SK-N-SH (cell line): ENCODE results near the gene CD109.
"Not testable (repeated sequence)": the region's sequence is repeated elsewhere in the genome, so short reads cannot be mapped to it uniquely, and the experiment has no call there.

Experiments used
- CHD2 ChIP-seq: fragments of 150-350 bp; IDR thresholded peaks from 2 replicates; pipeline ENCODE4 v1.6.1; 2018; ENCODE audit warnings: low read length; ENCODE audit not compliant: partially characterized antibody
- ELF1 ChIP-seq: IDR thresholded peaks from 2 replicates; pipeline ENCODE4 v1.4.0; 2012
- EZH2phosphoT487 ChIP-seq: fragments of 200-600 bp; sonication (generic); IDR thresholded peaks from 2 replicates; pipeline ENCODE4 v1.6.1; 2017; ENCODE audit warnings: low read depth, mixed run types, mild to moderate bottlenecking, antibody characterized with exemption, moderate library complexity, borderline replicate concordance
- FOSL2 ChIP-seq: IDR thresholded peaks from 2 replicates; pipeline ENCODE4 v1.4.0; 2012; ENCODE audit warnings: low read depth, mild to moderate bottlenecking, moderate library complexity, borderline replicate concordance
- FOXM1 ChIP-seq: IDR thresholded peaks from 2 replicates; pipeline ENCODE4 v1.4.0; 2012; ENCODE audit warnings: low read depth, mild to moderate bottlenecking
- NFIC ChIP-seq: IDR thresholded peaks from 2 replicates; pipeline ENCODE4 v1.4.0; 2012; ENCODE audit warnings: borderline replicate concordance
- RAD21 ChIP-seq: IDR thresholded peaks from 2 replicates; pipeline ENCODE4 v1.6.1; 2012; ENCODE audit warnings: mild to moderate bottlenecking, low read length
- TF ChIP-seq, protein P1 (sequence below): fragments of 200-600 bp; sonication (generic); IDR thresholded peaks from 2 replicates; pipeline ENCODE4 v1.6.1; 2017; ENCODE audit warnings: antibody characterized with exemption, mild to moderate bottlenecking, moderate library complexity
- TF ChIP-seq, protein P2 (sequence below): IDR thresholded peaks from 2 replicates; pipeline ENCODE4 v1.4.0; 2012; ENCODE audit warnings: low read depth, borderline replicate concordance
- TF ChIP-seq, protein P3 (sequence below): IDR thresholded peaks from 2 replicates; pipeline ENCODE4; 2012
- TF ChIP-seq, protein P4 (sequence below): fragments of 150-350 bp; IDR thresholded peaks from 2 replicates; pipeline ENCODE4 v1.6.1; 2017; ENCODE audit warnings: antibody characterized with exemption, low read length, low read depth, borderline replicate concordance
- TF ChIP-seq, protein P5 (sequence below): IDR thresholded peaks from 2 replicates; pipeline ENCODE4 v1.4.0; 2012; ENCODE audit warnings: low read depth

DNA sequence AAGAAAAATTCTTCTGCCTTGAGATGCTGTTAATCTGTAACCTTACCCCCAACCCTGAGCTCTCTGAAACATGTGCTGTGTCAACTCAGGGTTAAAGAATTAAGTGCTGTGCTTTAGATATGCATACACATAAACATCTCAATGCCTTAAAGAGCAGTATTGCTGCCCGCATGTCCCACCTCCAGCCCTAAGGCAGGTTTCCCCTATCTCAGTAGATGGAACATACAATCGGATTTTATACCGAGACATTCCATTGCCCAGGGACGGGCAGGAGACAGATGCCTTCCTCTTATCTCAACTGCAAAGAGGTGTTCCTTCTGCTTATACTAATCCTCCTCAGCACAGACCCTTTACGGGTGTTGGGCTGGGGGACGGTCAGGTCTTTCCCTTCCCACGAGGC lies 109.2 kb downstream of the CD109 start:
- TF ChIP-seq, protein P1, sequence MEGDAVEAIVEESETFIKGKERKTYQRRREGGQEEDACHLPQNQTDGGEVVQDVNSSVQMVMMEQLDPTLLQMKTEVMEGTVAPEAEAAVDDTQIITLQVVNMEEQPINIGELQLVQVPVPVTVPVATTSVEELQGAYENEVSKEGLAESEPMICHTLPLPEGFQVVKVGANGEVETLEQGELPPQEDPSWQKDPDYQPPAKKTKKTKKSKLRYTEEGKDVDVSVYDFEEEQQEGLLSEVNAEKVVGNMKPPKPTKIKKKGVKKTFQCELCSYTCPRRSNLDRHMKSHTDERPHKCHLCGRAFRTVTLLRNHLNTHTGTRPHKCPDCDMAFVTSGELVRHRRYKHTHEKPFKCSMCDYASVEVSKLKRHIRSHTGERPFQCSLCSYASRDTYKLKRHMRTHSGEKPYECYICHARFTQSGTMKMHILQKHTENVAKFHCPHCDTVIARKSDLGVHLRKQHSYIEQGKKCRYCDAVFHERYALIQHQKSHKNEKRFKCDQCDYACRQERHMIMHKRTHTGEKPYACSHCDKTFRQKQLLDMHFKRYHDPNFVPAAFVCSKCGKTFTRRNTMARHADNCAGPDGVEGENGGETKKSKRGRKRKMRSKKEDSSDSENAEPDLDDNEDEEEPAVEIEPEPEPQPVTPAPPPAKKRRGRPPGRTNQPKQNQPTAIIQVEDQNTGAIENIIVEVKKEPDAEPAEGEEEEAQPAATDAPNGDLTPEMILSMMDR = not testable (repeated sequence)
- TF ChIP-seq, protein P2, sequence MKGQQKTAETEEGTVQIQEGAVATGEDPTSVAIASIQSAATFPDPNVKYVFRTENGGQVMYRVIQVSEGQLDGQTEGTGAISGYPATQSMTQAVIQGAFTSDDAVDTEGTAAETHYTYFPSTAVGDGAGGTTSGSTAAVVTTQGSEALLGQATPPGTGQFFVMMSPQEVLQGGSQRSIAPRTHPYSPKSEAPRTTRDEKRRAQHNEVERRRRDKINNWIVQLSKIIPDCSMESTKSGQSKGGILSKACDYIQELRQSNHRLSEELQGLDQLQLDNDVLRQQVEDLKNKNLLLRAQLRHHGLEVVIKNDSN = not testable (repeated sequence)
- TF ChIP-seq, protein P3, sequence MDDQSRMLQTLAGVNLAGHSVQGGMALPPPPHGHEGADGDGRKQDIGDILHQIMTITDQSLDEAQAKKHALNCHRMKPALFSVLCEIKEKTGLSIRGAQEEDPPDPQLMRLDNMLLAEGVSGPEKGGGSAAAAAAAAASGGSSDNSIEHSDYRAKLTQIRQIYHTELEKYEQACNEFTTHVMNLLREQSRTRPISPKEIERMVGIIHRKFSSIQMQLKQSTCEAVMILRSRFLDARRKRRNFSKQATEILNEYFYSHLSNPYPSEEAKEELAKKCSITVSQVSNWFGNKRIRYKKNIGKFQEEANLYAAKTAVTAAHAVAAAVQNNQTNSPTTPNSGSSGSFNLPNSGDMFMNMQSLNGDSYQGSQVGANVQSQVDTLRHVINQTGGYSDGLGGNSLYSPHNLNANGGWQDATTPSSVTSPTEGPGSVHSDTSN = not testable (repeated sequence)
- TF ChIP-seq RAD21, FOXM1, CHD2, EZH2phosphoT487, NFIC, ELF1, FOSL2: not testable (repeated sequence)
- TF ChIP-seq, protein P4, sequence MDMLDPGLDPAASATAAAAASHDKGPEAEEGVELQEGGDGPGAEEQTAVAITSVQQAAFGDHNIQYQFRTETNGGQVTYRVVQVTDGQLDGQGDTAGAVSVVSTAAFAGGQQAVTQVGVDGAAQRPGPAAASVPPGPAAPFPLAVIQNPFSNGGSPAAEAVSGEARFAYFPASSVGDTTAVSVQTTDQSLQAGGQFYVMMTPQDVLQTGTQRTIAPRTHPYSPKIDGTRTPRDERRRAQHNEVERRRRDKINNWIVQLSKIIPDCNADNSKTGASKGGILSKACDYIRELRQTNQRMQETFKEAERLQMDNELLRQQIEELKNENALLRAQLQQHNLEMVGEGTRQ = not testable (repeated sequence)
- TF ChIP-seq, protein P5, sequence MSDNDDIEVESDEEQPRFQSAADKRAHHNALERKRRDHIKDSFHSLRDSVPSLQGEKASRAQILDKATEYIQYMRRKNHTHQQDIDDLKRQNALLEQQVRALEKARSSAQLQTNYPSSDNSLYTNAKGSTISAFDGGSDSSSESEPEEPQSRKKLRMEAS = not testable (repeated sequence)
